ENCODE data around the gene AGAP1.

AGAP1 gene

DNA sequence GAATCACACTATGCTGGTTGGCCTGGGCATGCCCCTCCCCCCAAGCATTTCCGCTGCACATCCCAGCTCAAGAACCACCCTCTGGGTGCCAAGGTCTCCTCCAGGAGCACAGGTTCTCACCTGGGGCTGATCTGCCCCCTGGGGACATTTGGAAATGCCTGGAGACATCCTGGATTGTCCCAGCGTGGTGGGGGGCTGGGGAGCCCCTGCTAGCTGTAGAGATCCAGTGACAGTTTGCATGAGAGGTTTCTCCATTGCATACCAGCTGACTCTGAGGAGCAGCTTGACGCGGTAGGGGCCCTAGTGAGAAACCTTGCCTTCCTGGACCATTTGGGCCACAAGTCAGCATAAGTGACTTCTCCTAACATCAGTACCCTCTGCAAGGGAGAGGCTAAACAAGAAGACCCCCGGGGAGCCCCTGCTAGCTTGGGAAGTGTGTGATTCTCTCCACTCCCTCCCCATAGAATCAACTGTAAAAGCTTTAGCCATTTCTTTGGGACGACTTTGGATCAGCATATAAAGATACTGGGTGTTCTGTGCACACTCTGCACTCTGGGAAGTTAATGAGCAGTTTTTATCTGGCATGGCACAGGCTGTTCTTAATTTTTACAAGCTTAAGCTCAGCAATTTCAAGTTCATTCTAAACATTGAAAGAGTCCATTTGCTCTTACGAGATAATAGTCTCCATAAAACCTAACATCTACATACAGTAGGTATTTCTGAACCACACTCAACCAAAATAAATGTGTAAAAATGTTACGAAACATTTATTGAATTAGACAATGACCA lies 580.2 kb downstream of the AGAP1 start:
- no peak for DNase-seq (ENCODE audit: low read depth)
- H3K4me3 ChIP-seq (ENCODE audit: low read depth, low read length): no peak overlapping the region
- TF ChIP-seq, protein P1, sequence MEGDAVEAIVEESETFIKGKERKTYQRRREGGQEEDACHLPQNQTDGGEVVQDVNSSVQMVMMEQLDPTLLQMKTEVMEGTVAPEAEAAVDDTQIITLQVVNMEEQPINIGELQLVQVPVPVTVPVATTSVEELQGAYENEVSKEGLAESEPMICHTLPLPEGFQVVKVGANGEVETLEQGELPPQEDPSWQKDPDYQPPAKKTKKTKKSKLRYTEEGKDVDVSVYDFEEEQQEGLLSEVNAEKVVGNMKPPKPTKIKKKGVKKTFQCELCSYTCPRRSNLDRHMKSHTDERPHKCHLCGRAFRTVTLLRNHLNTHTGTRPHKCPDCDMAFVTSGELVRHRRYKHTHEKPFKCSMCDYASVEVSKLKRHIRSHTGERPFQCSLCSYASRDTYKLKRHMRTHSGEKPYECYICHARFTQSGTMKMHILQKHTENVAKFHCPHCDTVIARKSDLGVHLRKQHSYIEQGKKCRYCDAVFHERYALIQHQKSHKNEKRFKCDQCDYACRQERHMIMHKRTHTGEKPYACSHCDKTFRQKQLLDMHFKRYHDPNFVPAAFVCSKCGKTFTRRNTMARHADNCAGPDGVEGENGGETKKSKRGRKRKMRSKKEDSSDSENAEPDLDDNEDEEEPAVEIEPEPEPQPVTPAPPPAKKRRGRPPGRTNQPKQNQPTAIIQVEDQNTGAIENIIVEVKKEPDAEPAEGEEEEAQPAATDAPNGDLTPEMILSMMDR (conservative IDR thresholded peaks at IDR 0.05; ENCODE audit: low read depth, low read length): no peak

DNA sequence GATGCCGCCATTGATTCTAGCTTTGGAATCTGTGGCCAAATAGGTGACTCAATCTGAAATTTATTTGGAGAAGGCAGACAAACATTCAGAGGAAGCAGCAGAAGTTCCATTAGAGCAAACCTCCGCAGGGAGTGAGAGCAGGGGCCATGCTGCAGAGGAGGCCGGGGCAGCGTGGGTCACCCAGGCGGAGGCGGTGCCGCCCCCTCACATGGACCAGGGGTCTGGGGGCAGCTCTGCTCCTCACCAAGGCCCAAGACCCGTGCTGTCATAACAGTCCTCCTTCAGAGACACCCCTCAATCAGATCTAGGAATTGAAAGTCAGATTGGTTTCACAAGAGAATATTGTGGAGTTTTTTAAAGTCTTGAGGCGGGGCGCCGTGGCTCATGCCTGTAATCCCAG lies 582.0 kb downstream of the AGAP1 start:
- TF ChIP-seq, protein P1 (conservative IDR thresholded peaks at IDR 0.05; ENCODE audit: low read depth, low read length): no peak
- DNase-seq (ENCODE audit: low read depth): peak; percentile 17
- no peak overlapping the region for H3K4me3 ChIP-seq (ENCODE audit: low read depth, low read length)

DNA sequence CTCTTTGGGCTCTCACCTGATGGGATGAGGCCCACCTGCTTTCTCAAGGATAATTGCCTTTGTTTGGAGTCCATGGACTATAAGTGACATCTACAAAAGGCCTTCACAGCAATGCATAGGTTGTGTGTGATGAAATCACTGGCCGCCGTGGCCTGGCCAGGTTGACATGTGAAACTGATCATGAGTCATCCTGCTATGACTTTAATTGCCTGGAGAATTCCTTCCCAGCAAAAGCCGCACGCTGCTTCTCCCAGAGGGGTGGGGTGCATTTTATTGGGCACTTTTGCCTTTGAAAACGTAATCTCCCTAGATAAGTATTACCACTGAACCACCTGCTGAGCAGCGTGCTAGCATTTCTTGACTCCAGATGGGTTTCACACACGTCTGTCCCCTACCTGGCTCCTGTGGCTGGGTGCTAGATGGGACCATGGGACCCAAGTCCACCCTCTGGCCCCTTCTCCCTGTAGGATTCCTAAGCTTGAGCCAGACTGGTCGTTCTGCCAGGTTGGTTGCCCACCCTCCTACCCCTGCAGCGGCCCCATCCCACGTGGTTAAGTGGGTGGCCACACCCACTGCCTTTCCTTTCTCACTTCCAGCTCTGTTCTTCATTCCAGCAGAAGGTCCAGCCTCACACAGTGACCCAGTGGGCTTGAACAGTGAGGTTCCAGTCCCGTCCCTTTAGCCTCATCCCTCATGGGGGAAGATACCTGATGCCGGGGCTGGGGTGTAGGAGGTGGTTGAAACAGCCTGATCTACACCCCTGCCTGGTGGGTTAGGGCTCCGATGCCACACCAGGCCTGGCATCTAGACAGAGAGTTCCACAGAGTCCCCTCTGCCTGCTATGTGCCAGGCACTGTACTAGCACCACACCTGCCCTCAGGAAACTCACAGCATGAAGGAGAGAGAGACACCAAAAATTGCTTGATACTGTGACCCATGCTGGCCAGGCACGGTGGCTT lies 584.7 kb downstream of the AGAP1 start:
- DNase-seq (ENCODE audit: low read depth): peak; percentile 78
- no peak overlapping the region for H3K4me3 ChIP-seq (ENCODE audit: low read depth, low read length)
- TF ChIP-seq, protein P1 (conservative IDR thresholded peaks at IDR 0.05; ENCODE audit: low read depth, low read length): no peak

DNA sequence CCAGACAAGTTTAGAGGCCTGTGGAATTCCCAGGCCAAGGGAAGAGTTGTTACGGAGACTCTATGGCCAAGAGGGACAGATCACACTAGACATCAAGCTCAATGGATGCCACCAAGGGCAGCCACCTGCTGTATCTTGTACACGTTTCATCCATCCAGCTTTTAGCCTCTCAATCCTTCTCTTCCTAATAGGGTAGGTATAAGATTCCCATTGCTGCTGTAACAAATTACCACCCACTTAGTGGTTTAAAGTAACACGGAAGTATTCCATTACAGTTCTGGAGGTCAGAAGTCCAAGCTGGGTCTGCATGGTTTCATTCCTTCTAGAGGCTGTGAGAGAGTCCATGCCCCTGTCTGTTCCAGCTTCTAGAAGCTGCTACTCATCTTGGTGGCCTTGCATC lies 586.6 kb downstream of the AGAP1 start:
- no peak for DNase-seq (ENCODE audit: low read depth)
- H3K4me3 ChIP-seq (ENCODE audit: low read depth, low read length): no peak overlapping the region
- TF ChIP-seq, protein P1 (conservative IDR thresholded peaks at IDR 0.05; ENCODE audit: low read depth, low read length): no peak

DNA sequence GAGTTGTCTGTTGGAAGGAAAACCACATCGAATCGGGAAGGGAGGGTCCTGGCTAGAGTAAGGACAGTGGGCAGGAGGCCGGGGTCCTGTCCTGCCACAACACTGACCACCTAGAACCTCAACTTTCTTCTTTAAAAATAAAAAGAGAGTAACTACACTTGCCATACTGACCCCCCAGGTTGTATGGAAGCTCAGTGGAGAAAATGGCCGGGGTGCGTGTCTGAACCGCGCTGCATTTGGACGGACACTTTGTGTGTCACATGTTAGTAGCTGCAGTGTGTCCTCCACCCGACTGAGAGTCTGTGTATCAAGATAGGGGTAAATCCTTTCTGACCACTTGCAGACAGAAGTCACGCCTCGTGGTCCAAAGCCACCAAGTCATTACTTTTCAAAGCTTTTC lies 587.3 kb downstream of the AGAP1 start:
- TF ChIP-seq, protein P1 (conservative IDR thresholded peaks at IDR 0.05; ENCODE audit: low read depth, low read length): no peak
- DNase-seq (ENCODE audit: low read depth): no peak
- no peak overlapping the region for H3K4me3 ChIP-seq (ENCODE audit: low read depth, low read length)

DNA sequence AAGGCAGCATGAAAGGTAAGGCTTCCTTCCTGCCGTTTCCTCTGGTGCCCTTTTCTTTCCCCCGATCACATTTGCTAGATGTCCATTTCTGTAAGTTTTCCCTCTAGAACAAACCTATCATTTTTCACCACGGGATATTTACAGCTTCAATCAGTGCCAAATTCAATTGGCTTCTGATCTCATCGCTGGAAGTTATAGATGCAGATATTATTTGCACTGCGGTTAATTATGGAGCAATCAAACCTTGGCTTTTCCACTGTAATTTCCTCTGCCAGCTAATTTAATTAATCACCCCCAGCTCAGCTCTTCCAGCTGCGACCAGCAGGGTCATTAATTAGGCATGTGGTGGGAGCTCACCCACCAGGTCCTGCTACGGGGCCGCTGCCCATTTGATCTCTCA lies 588.2 kb downstream of the AGAP1 start:
- no peak for DNase-seq (ENCODE audit: low read depth)
- H3K4me3 ChIP-seq (ENCODE audit: low read depth, low read length): no peak overlapping the region
- TF ChIP-seq, protein P1 (conservative IDR thresholded peaks at IDR 0.05; ENCODE audit: low read depth, low read length): no peak
